GM21528 (cell line): ENCODE results near the gene OLR1.
A peak's percentile ranks its signal among the peaks of the same experiment; 100 is the strongest.
"Not testable (repeated sequence)": the region's sequence is repeated elsewhere in the genome, so short reads cannot be mapped to it uniquely, and the experiment has no call there.

Source experiments
- ATAC-seq: cut with Tn5 transposase; IDR thresholded peaks from one replicate; pipeline ENCODE4 v1.9.1; 2021; ENCODE audit warnings: mild to moderate bottlenecking, moderate library complexity; ENCODE audit not compliant: unreplicated experiment, low FRiP score

Gene OLR1

DNA sequence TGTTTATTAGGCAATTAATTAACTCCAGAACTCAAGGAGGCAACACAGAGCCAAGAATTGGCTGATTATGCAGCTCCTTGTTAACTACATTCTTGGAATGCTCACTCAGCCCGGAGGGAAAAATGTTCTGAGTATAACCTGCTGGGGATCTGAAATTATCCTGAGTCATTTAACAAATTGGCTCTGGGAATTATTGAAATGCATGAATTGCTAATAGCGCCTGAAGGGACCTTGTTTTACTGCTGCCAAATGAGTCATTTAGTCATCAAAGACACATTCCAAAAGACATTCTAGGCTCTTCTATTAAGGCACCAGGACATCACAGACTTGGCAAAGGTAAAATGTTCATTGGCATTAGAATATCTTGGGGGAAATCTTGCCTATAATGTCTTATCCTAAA is 19.9 kb upstream of the OLR1 start:
- ATAC-seq, result no peak

DNA sequence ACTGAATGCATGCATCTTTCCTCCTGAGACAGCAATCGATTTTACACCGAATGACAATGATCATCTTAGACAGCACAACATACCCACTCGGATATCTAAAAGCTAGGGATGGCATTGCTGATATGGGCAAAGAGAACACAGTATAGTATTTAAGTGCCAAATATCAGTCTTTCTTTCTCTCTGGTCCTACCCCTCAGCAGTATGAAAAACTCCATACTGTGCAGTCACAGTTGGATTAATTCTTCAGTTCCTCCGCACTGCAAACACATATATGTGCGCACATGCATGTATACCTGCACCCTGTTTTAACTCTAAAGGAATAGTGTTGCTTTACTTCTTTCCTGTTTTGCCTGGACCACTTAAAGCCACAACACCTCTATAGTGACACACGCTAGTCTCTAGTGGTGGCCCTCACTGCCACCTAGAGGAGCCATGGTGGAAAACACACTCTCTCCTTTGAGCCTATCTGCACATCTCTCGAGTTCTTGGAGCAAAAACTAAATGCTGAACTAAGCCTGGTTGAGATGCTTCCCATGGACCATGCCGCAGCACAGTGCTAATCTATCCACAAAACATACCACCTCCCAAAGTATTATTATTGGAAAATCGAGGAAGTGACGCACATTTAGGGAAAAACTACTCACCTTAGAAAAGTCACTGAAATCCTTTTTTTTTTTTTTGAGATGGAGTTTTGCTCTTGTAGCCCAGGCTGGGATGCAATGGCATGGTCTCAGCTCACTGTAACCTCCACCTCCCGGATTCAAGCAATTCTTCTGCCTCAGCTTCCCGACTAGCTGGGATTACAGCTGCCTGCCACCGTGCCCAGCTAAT is 18.8 kb upstream of the OLR1 start:
- peak; percentile 87 for ATAC-seq

GRCh38 chr12:10189653-10190052 is 17.7 kb upstream of the OLR1 start:
- no peak for ATAC-seq

DNA sequence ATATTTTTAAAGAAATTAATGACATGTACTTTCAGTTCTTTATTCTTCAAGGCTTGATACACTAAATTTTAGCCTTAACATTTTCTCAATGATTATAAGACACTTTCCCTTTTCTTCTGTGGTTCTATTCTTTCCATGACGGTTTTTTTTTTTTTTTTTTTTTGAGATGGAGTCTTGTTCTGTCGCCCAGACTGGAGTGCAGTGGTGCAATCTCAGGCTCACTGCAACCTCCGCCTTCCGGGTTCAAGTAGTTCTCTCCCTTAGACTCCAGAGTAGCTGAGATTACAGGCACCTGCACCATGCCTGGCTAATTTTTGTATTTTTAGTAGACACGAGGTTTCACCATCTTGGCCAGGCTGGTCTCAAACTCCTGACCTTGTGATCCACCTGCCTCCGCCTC is 15.0 kb upstream of the OLR1 start:
- ATAC-seq, result not testable (repeated sequence)

- ATAC-seq, result no peak
Measured at GRCh38 chr12:10186299-10186698, 14.4 kb upstream of the OLR1 start.

DNA sequence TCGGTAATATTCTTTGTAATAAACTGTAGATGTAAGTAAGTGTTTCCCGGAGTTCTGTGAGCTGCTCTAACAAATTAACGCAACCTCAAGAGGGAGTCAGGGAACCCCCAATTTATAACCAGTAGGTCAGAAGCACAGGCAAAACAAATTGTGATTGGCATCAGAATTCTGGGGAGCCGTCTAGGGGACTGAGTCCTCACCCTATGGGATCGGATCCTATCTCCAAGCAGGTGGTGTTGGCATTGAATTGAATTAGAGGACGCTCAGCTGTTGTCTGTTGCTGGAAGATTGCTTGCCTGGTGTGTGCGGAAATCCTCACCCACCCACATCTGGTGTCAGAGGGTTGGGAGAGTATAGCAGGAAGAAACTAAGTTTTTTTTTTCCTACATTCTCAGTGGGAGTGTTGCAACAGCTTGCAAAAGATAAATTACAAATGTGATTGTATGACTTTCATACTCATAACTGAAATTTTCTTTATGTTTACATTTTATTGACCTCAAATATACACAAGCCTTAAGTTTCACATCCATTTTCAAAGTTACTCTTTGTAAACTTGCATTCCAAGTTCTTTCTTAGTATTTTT is 12.4 kb upstream of the OLR1 start:
- ATAC-seq, result no peak

DNA sequence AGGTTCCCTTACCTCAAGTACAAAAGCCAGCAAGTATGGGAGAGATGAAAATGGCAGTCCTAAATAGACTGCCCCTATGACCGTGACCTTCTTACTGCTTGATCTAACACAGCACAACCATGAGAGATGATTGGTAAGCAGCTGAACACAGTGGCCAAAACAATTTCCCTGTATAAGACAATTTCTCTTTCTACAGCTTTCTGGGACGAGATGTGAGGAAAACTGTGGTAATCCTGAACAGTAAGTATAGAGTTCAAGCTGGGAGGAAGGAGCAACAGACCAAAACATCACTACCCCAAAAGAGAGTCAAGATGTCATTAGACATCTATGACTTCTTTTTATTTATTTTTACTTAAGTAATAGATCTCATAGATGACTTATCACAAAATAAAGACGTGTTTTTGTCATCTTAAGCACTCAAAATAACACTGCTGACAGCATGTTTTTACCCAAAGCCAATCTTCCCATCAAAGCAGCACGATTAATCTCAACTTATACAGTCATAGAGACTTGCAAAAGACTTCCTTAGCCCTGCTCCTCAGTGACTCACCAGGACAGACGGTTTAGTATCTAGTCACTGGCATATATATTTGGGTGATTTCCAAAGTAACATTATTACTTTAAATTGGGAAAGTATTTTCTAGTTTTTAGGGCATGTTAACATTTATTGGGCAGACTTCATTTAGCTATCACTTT is 10.6 kb upstream of the OLR1 start:
- ATAC-seq, result no peak

DNA sequence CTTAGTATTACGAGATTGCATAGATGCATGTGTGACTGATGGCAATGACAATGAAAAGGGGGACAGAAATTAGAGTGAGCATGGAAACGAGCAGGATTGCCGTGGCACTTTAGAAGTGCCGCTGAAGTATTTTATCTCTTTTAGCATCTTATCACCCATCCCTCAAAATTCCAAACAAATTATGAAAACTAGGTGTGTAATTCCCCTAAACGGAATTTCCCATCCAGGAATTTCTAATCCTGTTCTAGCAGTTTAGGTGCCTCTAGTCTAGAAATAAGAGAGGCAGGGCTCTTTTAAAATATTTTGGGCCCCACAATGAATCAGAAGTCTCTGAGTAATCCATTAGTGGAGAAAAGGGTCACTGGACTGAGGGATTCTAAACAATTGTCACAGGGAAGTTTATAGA is 7.8 kb upstream of the OLR1 start:
- ATAC-seq, result no peak

- no peak for ATAC-seq
Measured at GRCh38 chr12:10178821-10179220, 6.9 kb upstream of the OLR1 start, which contains the start of gene TMEM52B. Gene TMEM52B, plus strand, starts transcription at chr12:10179032. Its CDS starts 543 bp downstream, at chr12:10179575.

- ATAC-seq, result no peak
Measured at GRCh38 chr12:10175846-10176636, 4.1 kb upstream of the OLR1 start.

DNA sequence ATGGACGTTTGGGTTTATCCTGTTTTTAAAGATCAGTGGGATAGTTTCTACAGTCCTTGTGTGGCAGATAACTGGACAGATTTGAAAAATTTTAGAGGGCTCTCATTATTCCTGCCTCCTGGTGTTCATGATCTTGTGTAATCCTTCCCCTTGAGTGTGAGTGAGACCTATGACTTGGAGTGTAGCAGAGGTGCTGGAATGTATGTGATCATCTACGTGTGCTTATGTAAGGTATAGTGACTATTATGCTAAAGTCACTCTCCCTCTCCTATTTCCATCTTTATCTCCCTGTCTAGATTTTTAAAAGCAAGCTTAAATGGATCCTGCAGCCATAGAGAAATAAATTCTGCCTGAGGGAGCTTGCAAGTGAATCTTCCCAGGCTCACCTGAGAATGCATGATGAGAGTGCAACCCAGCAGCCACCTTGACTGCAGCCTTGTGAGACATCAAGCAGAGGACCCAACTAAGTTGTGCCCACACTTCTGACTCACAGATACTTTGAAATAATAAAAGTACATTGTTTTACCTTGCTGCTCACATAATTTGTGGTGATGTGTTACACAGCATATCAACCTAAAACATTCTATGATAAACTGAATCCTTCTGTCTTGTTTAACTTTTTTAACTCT is 3.2 kb upstream of the OLR1 start:
- no peak for ATAC-seq

- ATAC-seq, result no peak
Measured at GRCh38 chr12:10170216-10170615, 1.7 kb downstream of the OLR1 start.

- ATAC-seq, result no peak
Measured at GRCh38 chr12:10169104-10169503, 2.8 kb downstream of the OLR1 start.

GRCh38 chr12:10167599-10167998 is 4.3 kb downstream of the OLR1 start:
- ATAC-seq, result no peak

- no peak for ATAC-seq
Measured at GRCh38 chr12:10165421-10165820, 6.5 kb downstream of the OLR1 start.

- no peak for ATAC-seq
Measured at GRCh38 chr12:10163084-10163483, 8.8 kb downstream of the OLR1 start.

GRCh38 chr12:10160617-10161385 is 11.1 kb downstream of the OLR1 start:
- ATAC-seq, result no peak

GRCh38 chr12:10159280-10159679 is 12.7 kb downstream of the OLR1 start:
- ATAC-seq, result no peak

DNA sequence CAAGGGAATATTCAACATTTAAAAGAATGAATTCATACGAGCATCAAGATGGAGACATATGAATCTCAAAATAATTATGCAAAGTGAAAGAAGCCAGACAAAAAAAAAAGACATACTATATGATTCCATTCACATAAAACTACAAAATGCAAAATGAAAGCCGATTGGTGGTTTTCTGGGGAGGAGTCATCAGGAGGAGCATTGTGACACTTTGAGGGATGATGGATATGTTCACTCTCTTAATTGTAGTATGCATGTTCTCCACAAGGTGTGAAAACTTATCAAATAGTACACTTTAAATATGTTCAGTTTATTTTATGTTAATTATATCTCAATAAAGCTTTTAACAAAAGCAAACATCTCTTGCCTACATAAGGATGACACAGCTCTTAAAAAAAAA is 13.5 kb downstream of the OLR1 start:
- ATAC-seq, result no peak

DNA sequence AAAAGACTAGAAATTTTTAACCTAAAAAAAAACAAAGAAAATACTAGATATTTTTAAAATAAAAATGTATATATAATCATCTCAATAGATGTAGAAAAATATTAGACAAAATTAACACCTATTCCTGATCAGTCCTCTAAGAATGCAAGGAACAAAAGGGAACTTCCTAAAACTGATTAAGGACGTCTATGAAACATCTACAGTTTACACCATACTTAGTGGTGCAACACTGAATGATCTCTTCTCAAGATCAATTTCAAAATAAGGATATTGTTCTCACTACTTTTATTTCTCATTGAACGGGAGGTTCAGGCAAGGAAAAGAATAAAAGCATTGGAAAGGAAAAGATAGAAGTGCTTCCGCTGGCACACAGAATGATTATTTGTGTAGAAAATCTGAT is 16.0 kb downstream of the OLR1 start:
- ATAC-seq, result no peak
